Suprapubic skin (tissue), 4 donors: ENCODE measurements around the gene TFAM. TPM values are rescaled to one million over a fixed set of nuclear protein-coding genes. Genes with fewer than 3 reads are reported as not detected.

ENCODE experiments used
- DNase-seq, 2 donors: peaks; one replicate each; pipeline ENCODE4 v3.0.0-alpha.2; 2019; ENCODE audit warnings: low spot score in 2 of 2
- H3K27ac ChIP-seq: fragments of 200-600 bp; sonication (generic); one replicate; pipeline ENCODE4 v1.5.1; 2019
- H3K27me3 ChIP-seq: fragments of 200-600 bp; sonication (generic); one replicate; pipeline ENCODE4 v1.5.1; 2019
- H3K36me3 ChIP-seq: fragments of 200-600 bp; sonication (generic); one replicate; pipeline ENCODE4 v1.5.1; 2019
- H3K4me1 ChIP-seq: fragments of 200-600 bp; sonication (generic); one replicate; pipeline ENCODE4 v1.5.1; 2019
- H3K4me3 ChIP-seq: fragments of 200-600 bp; sonication (generic); one replicate; pipeline ENCODE4 v1.5.1; 2019; ENCODE audit warnings: mild to moderate bottlenecking
- H3K9me3 ChIP-seq: fragments of 200-600 bp; sonication (generic); one replicate; pipeline ENCODE4 v1.5.1; 2019
- EP300 ChIP-seq: sonication (generic); formaldehyde crosslinking; IDR thresholded peaks from one replicate; pipeline ENCODE4 v1.6.1; 2017; ENCODE audit warnings: antibody characterized with exemption
- POLR2A ChIP-seq, 2 donors: fragments of 450-650 bp; IDR thresholded peaks; one replicate each; pipeline ENCODE4 v1.6.1; 2017; ENCODE audit warnings: antibody characterized with exemption in 2 of 2, mild to moderate bottlenecking in 2 of 2, moderate library complexity in 2 of 2
- POLR2AphosphoS5 ChIP-seq, 3 donors: sonication (generic); formaldehyde crosslinking; IDR thresholded peaks; one replicate each; pipeline ENCODE4 v1.6.1; 2017; ENCODE audit warnings: antibody characterized with exemption in 3 of 3
- WGBS: methylation state at CpG from one replicate; pipeline ENCODE4 v1.1.5; 2018; 5-methylcytosine and 5-hydroxymethylcytosine counted together
- total RNA-seq, 4 donors: library from RNA; depleted of rRNA; stranded (reverse); fragments of >200 nt; gene quantifications; one replicate each; pipeline ENCODE4 v1.1.0, GENCODE V29; 2016
- TF ChIP-seq, protein P1 (sequence below), 2 donors: fragments of 200-600 bp in 1 of 2; fragments of 450-650 bp in 1 of 2; sonication (generic) in 1 of 2; IDR thresholded peaks; one replicate each; pipeline ENCODE4 v1.5.1; 2016 to 2019; ENCODE audit warnings: antibody characterized with exemption in 2 of 2, mild to moderate bottlenecking in 1 of 2, moderate library complexity in 1 of 2

The TFAM gene
- total RNA-seq, 4 donors from 2014 or later: 16.6 to 22.9 (median 19.8) TPM

DNA sequence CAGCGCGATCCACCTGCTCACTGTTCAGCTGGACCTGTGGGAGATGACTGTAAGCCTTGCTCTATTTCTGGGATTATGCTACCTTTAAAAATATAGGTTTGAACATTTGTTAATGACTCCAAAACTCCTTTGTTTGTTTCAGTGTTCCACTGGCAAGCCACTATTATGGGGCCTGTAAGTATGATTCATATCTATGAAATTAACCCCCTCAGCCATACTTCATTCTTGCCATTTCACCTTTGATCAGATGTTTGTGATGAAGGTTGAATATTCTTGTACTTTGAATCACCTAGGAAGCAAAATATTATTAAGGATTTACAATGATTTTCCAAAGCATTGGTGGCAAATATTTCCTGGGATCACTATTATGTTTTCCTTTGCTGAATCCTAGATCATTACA lies 23.9 kb upstream of the TFAM start:
- 98% methylated on average over 2 of the region's 2 CpGs for WGBS
- TF ChIP-seq EP300 (no peak), POLR2A (IDR thresholded peaks at IDR 0.05) (no peak)
- TF ChIP-seq, protein P1, sequence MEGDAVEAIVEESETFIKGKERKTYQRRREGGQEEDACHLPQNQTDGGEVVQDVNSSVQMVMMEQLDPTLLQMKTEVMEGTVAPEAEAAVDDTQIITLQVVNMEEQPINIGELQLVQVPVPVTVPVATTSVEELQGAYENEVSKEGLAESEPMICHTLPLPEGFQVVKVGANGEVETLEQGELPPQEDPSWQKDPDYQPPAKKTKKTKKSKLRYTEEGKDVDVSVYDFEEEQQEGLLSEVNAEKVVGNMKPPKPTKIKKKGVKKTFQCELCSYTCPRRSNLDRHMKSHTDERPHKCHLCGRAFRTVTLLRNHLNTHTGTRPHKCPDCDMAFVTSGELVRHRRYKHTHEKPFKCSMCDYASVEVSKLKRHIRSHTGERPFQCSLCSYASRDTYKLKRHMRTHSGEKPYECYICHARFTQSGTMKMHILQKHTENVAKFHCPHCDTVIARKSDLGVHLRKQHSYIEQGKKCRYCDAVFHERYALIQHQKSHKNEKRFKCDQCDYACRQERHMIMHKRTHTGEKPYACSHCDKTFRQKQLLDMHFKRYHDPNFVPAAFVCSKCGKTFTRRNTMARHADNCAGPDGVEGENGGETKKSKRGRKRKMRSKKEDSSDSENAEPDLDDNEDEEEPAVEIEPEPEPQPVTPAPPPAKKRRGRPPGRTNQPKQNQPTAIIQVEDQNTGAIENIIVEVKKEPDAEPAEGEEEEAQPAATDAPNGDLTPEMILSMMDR (IDR thresholded peaks at IDR 0.05): no peak
- no peak for DNase-seq
- Histone ChIP-seq H3K4me3 (no peak overlapping the region), H3K36me3 (peaks cover 3% of the 10 kb centered on the region), H3K4me1 (no peaks in the 10 kb centered on the region), H3K9me3 (no peaks in the 10 kb centered on the region), H3K27ac (no peak overlapping the region), H3K27me3 (no peaks in the 10 kb centered on the region)

- Histone ChIP-seq H3K4me1 (no peaks in the 10 kb centered on the region), H3K27ac (no peak overlapping the region), H3K27me3 (no peaks in the 10 kb centered on the region), H3K4me3 (no peak overlapping the region), H3K36me3 (peaks cover 3% of the 10 kb centered on the region), H3K9me3 (no peaks in the 10 kb centered on the region)
- TF ChIP-seq, protein P1 (IDR thresholded peaks at IDR 0.05): no peak
- TF ChIP-seq POLR2AphosphoS5 (IDR thresholded peaks at IDR 0.05): no peak
- TF ChIP-seq EP300: no peak
- no peak for TF ChIP-seq POLR2A (IDR thresholded peaks at IDR 0.05)
- 100% methylated on average over 1 of the region's 1 CpG for WGBS
- DNase-seq: no peak
Measured at GRCh38 chr10:58362027-58362789, 23.0 kb upstream of the TFAM start.

DNA sequence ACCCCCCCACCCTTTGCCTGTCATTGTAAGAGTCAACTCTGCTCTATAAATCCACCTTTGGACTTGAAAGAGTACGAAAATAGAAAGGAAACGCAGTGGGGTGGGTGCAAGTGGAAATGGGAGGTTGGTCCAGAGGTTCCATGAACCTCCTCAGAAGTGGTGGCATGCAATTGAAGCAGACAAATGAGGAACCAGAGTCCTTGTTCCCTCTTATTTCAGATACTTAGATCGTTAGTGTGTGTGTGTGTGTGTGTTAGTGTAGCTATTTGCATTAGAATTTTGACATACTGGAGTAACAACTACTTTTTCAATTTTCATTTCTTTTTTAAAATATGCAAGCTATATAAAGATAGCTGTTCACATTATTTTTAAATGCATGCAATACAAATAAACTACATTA lies 18.1 kb upstream of the TFAM start:
- no peaks in the 10 kb centered on the region for H3K9me3 ChIP-seq
- peaks cover 13% of the 10 kb centered on the region for H3K36me3 ChIP-seq
- H3K27me3 ChIP-seq: no peaks in the 10 kb centered on the region
- H3K4me3 ChIP-seq: no peak overlapping the region
- no peak for DNase-seq
- WGBS: 86% methylated on average over 3 of the region's 3 CpGs
- TF ChIP-seq, protein P1 (IDR thresholded peaks at IDR 0.05): no peak
- TF ChIP-seq EP300: no peak
- no peak for TF ChIP-seq POLR2A (IDR thresholded peaks at IDR 0.05)
- TF ChIP-seq POLR2AphosphoS5 (IDR thresholded peaks at IDR 0.05): no peak
- H3K4me1 ChIP-seq: no peaks in the 10 kb centered on the region
- H3K27ac ChIP-seq: no peak overlapping the region

DNA sequence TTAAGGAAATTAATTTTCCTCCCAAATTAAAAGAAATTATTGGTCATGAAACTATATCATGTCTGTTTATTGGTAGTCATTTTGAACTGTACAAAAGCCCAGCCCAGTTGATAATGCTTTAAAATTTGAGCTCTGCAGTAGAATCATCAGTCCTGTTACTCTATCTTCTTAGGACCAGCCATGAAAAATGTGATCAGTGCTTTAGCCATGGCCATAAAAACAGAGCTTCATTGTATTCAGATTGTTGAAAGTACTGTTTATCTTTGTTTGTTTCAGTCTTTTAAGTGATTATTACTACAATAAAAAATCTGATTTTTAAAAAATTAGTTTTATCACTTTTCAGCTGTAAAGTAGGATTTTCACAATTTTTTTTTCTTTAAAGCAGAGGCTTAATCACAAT lies 13.7 kb upstream of the TFAM start:
- Histone ChIP-seq H3K4me1 (no peaks in the 10 kb centered on the region), H3K27ac (no peak overlapping the region), H3K36me3 (peaks cover 10% of the 10 kb centered on the region), H3K4me3 (no peak overlapping the region), H3K9me3 (no peaks in the 10 kb centered on the region), H3K27me3 (no peaks in the 10 kb centered on the region)
- DNase-seq: no peak
- TF ChIP-seq EP300: no peak

DNA sequence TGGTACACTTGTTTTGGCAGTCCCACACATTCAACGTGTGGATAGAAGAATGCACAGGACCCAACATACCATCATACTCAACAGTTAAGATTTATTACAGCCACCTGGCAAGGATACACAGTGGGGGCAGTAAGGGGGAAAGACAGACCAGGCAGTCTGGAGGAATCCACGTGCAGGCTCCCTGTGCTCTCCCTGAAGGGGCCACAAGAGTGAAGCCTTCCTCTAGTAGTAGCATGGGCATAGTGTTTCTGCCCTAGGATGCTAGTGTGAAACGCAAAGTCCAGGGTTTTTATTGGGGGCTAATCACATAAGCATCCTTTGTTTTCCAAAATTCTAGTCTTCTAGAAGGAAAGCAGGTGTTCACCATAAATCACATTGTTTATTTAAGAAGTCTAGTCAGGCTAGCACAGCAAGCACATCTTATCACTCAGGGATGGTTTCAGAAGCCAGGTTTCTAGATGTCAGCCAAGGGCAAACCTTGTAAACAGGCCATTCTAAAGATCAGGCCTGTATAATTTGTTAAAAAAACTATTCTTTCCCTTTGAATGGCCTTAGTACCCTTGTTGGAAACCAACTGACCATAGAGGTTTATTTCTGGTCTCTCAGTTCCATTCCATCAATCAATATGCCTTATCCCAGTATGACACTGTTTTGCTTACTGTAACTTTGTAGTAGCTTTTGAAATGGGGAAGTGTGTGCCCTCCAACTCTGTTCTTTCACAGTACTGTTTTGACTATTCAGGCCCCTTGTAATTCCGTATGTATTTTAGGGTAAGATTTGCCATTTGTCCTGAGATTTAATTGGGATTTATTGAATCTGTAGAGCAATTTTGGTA lies 12.4 kb upstream of the TFAM start:
- H3K4me3 ChIP-seq: no peak overlapping the region
- H3K27me3 ChIP-seq: no peaks in the 10 kb centered on the region
- DNase-seq: no peak
- no peak for TF ChIP-seq EP300
- TF ChIP-seq POLR2AphosphoS5 (IDR thresholded peaks at IDR 0.05): no peak
- no peak for TF ChIP-seq POLR2A (IDR thresholded peaks at IDR 0.05)
- TF ChIP-seq, protein P1 (IDR thresholded peaks at IDR 0.05): no peak
- H3K27ac ChIP-seq: no peak overlapping the region
- peaks cover 10% of the 10 kb centered on the region for H3K36me3 ChIP-seq
- no peaks in the 10 kb centered on the region for H3K9me3 ChIP-seq
- H3K4me1 ChIP-seq: no peaks in the 10 kb centered on the region
- WGBS: 76% methylated on average over 4 of the region's 4 CpGs
